HUDEP-2 (cell line): ENCODE data around the gene METTL24.

Experiments
- DNase-seq, 76 experiments: peaks; one replicate each; lab custom pipeline; 2025; ENCODE audit not compliant: unreplicated experiment in 76 of 76; lab: John Stamatoyannopoulos, UW

Gene METTL24

DNA sequence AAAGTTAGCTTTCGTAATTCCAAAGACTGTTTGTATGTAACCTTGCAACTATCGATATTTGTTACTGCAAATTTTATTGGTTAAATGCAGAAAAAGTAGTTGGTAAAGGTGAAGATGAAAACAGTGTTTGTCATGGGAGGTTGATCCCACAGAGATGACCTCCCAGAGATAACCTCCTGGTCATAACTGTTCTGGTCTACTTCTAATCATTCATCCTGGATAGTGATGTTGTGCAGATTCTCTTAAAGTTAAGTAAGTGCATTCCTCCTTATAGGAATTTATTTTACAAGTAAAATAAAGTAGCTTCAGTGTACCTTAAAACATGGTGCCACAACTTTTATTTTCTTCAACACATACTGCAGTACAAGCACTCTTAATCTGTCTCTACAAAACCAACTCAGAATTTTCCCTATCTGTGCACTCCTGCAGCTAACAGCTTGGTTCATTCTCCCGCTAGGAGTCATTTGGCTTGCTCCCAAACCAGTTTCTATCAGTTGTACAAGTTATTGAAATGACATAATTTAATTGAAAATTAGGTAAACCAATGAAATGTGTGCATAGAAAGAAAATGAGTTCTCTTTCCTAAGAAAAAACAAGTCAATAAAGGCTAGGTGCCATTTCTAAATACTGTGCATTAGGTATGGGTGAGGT, 19.2 kb downstream of the METTL24 start:
- DNase-seq, result no peak

DNA sequence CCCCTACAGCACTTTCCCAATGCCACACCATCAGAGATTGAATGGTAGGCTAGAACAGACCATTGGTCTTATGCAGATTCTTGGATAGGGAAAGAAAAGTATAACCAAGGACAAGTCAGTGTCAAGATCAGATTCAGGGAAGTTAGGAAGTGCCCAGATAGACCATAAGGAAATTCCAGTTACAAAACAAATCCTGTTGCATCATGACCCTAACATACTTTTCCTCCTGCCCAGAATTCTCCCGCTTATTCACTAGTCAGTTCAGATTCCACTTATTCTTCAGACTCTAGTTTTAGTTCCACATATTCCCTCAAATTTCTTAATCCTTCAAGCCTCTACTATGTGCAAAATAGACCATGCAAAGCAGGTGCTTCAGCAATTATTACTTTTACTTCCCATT, 20.7 kb downstream of the METTL24 start:
- no peak for DNase-seq

DNA sequence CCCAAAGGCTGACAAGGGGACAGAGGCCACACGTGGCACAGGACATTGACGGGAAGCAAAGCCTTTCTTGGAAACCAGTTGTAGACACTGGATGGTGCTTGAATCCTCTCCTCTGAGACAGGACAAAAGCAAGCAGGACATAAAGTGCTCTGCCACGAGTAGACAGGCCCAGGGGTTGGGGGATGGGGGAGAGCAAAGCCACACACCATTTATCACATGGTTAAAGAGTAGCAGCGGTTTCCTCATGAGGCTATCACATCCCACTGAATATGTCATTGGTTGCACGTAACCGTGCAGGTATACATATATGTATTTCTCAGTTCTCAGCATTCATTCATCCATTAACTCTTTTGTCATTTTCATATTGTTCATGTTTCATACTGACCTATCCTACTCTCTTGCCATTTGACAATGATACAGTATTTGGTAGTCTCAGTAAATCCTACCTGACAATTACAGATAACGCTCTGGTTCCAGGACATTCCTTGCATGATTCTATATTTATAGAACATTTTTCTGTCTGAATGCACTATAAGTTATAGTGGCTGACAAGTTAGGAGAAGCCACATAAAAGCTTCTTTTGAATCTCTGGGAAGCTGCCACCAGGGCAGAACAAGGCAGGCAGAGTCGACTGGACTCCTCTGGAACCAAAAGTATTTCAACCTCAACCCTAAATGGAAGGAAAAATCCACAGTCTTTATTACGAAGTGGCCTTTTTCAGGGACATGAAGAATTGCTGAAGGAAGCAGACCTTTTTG, 23.5 kb downstream of the METTL24 start:
- no peak for DNase-seq

- no peak for DNase-seq
Measured at GRCh38 chr6:110332281-110332680, 25.9 kb downstream of the METTL24 start.

DNA sequence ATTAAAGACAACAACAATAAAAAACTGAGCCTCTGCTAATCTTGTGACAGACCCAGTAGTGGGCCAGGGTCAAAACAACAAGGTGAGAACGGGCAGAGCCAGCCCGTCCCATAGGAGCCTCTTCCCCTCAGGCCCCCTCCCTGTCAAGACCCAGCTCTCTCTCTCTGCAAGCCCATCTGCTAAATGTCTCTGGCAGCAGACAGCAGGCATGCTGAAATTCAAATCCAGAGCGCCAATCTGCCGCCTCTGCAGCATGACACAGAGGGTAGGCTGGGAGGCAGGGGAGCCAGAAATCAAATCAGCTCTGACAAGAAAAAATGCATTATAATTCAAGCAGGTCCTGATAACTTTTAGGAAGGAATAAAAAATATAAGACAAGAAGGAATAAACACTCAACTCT, 26.3 kb downstream of the METTL24 start:
- DNase-seq, result no peak

- no peak for DNase-seq
Measured at GRCh38 chr6:110331390-110331789, 26.8 kb downstream of the METTL24 start.

- DNase-seq, result no peak
Measured at GRCh38 chr6:110329714-110330436, 28.3 kb downstream of the METTL24 start.

DNA sequence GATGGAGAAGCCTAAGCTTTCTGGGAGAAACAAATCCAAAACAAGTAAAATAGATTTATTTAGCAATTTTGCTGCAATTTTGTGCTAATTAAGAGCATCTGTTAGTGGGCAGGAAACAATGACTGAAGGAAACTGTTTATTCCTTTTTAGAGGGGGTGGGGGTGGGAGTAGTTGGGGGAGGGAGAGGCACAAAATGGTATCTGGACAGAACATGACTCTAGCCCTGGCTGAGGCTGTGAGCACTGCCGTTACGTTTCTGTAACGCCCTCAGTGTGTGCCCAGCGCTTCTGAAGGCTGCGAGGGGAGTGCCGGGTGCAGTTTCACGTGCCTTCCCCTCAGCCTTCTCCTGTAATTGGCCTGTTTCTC, 28.8 kb downstream of the METTL24 start:
- no peak for DNase-seq

DNA sequence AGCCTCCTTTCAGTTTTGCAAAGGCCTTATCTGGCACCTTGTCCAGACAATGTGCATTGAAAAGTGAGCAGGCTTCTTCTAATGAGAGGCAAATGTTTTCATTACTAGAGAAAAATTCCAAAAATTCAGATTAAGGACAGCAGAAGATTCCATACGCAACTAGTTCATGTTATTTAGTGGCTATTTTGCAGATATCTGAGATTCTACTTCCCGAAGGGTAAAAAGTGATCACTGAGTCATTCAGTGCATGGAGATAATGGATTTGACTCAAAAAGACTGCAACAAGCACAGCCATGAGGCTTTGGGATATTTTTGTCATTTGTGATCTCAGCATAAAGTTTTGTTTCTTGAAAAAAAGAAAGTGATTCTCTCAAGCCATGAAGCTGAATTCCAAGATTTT, 29.9 kb downstream of the METTL24 start:
- DNase-seq, result no peak

- DNase-seq, result no peak
Measured at GRCh38 chr6:110327391-110327790, 30.8 kb downstream of the METTL24 start.

- DNase-seq, result no peak
Measured at GRCh38 chr6:110326609-110327008, 31.5 kb downstream of the METTL24 start.

DNA sequence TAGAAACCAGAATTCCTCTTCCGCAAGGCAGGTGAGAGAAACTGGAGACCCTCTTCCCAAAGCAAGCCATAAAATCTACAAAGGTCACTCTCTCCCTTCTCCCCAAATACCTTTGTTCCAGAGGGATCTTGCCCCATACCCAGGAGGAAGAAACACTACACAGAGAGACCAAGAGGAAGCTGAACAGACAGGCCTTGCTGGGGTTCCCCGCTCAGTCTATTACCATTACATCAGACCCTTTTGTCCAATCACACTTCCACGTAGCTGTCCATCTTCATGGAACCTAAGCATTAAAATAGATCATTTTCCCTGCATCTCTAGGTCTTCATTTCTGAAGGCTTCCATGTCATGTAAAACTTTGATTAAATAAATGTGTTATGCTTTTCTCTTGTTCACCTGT, 32.1 kb downstream of the METTL24 start:
- DNase-seq, result no peak

DNA sequence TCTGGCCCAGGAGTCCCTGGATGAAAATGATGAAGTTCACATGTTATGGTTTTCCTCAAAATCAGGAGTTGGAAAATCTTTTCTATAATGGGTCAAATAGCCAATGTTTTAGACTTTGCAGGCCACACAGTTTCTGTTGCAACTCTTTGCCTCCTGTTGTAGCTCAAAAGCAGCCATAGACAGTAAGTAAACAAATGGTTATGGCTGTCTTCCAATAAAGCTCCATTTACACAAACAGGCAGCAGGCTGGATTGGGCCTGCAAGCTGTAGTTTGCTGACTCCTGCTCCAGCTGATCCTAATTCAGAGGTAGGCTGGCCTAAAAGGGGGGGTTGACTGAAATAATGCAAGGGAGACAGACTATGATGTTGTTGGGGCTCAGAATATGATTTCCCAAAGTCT, 33.0 kb downstream of the METTL24 start:
- DNase-seq, result no peak

DNA sequence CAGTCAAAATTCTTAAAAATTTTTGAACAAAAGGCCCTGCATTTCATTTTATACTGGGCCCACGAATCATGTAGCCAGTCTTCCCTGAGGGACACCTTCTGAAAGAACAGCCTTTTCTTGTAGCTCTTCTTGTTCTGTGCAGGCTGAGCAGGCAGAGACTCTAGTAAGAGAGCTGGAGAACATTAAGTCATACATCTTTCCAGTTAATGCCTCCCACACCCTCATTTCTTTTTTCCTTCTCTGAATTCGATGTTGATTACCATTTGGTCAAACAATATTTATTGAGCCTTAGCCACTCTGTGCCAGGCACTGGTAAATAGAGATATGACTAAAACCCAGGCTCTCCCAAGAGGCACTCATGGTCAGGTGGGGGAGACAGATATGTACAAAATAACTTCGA, 33.6 kb downstream of the METTL24 start:
- no peak for DNase-seq

GRCh38 chr6:110323258-110323657, 34.9 kb downstream of the METTL24 start:
- no peak for DNase-seq

DNA sequence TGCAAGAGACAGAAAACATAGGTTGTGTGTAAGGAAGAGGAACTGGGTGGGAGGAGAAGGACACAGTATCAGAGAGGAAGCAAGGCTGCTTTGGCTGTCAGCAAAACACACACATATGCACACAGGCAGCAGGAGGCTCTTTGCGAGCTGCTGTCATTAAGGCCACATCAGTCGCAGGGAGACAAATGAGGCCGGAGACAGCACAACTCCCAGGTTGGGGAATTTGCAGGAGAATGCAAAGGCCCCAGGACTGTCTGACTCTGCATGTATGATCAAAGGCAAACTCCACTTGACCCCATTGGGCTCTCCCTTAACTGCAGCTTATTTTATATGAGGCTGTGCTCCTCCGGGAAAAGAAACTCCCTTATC, 35.3 kb downstream of the METTL24 start:
- DNase-seq, result no peak

- no peak for DNase-seq
Measured at GRCh38 chr6:110322151-110322873, 35.8 kb downstream of the METTL24 start.

DNA sequence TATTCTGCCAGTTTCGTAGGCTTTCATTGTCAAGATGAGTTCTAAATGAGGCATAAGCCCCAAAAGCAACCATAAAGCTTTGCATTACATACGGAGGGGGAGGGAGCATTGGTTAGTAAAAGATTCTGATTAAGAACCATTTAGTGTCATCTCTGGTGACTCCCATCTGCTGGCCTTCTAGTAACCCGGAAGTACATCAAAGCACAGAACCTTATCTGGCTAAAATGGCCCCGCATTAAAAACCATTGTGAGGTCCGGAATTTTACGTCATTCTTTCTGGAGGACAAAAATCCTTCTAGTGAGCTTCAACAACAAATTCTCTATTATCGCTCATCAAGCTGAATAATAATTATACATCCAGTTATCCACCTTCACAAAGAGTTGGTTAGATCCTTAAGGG, 37.8 kb downstream of the METTL24 start:
- no peak for DNase-seq

DNA sequence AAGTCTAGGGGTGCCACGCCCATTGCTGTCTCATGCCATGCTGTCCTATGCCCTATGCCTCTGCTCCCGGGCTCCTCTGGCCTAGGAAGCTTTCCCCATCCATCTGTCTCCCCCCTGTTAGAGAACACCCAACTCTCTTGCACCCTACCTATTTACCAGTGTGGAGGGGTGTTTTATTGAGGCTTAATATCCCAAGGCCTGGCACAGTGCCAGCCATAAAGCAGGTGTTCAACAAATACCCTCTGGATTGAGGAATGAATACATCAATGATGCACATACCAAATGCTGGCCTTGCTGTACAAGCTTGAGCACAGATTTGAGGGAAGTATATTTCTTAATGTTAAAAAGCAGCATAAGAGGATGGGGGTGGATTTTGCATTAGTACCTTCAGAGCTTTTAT, 38.3 kb downstream of the METTL24 start:
- DNase-seq, result no peak

DNA sequence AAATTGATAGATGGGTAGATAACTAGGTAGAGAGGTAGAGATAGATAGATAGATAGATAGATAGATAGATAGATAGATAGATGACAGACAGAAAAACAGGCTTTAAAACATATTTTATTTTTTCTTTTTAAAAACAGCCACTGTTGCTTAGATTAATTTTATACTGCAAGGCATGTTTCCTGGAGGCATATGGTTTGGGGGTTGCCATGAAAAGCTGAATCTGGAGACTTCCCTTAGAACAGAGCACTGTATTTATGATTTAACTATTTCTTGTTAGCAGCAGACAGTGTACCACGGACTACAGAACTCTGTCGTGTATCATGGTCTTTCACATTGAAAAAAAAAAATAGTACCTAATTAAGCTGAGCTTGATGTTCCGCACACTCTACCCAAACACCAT, 38.8 kb downstream of the METTL24 start:
- no peak for DNase-seq

GRCh38 chr6:110318971-110319370, 39.2 kb downstream of the METTL24 start:
- no peak for DNase-seq
